Measurements from ENCODE around the gene ANTKMT.
"Not testable (repeated sequence)": the region's sequence is repeated elsewhere in the genome, so short reads cannot be mapped to it uniquely, and the experiment has no call there.

ANTKMT gene

DNA sequence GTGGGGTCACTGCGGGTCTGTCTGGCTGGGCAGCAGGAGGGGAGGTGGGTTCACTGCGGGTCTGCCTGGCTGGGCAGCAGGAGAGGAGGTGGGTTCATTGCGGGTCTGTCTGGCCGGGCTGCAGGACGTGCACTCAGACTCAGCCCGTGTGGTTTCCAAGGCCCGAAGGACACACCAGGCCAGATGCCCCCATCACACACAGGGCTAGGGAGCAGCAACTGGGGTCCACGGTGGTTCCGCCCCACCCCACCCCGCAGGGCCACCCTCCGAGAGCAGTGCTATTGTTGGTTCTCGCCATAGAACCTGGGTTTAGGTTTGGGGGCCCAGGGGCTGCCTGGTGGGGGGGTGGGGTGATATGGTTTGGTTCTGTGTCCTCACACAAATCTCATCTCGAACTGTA is 25.7 kb downstream of the ANTKMT start:
- no peak for DNase-seq

DNA sequence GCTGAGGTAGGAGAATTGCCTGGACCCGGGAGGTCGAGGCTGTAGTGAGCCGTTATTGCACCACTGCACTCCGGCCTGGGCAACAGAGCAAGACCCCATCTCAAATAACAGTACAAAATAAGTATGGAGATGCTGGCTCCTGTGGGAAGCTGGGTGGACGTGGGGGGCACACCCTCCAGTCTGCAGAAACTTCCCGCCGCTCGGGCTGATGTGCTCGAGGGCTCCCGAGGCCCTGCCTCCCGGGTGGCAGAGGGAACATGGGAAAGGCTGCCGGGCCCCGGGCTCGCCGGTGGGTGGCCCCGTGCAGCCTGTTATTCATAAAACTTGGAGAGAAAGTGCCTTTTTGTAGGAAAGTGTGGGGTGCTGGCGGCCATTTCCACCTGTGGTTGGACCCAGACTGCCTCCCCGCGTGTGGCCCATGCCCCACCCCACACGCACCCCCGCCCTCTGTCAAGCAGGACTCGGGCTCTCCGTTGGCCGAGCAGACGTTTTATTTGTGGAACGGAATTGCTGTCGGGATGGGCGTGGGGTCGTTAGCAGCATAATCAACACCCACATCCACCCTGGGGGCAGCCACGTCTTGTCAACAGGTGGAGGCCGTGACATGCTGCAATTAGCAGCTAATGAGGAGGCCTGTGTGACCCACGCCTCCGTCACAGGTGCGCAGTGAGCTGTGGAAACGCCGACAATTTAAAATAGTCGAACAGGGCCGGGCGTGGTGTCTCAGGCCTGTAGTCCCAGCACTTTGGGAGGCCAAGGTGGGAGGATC is 27.2 kb downstream of the ANTKMT start:
- no peak for DNase-seq

DNA sequence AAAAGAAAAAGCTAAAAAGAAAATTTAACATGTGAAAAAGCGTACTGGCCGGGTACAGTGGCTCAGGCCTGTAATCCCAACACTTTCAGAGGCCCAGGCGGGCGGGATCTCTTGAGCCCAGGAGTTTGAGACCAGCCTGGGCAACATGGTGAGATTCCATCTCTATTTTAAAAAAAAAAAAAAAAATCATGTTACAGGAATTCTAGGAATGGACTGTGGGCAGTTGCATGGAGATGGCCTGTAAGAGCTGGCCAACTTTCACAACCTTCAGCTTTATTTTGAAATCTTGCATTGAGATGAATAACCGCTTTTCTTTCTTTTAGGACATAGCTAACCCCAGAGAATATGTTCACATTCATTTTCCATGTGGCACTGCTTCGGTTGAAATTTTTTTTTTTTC is 28.1 kb downstream of the ANTKMT start:
- no peak for DNase-seq

DNA sequence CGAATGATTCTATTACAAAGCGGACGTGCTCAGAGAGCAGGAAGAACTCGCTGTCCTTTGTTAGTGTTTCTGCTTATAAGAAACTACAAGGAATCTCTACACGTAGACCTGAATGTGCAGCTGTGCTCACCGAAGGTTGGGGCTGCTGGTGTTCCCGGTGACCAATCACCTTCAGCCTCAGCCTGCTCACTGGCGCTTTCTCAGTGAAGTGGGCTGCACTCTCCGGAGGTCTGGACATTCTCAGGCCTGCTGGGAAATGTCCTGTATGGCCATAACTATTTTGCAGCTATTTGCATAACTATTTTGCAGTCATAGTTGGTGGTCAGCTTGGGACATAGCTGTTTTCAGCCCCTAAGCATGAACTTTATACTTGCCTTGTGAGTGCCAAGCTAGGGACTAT is 29.5 kb downstream of the ANTKMT start:
- no peak for DNase-seq

DNA sequence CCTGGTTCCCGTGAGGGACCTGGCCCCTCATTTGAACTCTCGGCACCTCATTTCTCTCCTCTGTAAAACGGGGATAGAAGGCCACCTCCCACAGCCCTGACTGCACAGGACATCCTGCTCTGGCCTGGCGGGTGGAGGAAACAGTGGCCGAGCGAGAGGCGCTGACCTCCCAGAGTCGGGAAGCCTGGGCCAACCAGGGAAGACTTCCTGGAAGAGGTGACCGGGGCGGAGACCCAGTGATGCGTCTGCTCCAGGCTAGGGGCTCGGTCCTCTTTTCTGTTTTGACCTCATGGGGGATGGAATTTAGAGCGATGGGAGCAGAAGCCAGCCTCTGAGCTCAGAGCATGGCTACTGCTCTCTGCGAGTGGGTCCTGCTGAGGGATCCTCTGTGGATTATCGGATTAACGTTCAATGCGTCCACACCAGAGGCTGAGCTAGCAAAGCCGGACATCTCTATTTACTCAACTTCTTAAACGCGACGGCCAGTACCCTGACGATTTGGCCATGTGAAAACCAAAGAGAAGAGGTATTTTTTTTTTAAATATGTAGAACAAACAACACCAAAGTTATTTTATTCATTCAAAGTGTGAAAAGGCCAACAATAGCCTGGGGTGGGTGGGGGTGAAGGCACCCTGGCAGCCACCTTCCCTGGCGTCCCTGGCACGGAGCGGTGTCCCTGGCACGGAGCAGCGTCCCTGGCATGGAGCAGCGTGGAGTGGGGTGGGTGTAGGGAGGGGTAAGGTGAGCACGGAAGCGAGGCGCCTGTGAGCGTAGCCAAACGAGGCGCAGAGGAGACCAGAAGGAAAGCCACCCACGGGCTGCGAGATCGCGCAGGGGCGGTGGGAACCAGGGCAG is 30.4 kb downstream of the ANTKMT start:
- no peak for DNase-seq

DNA sequence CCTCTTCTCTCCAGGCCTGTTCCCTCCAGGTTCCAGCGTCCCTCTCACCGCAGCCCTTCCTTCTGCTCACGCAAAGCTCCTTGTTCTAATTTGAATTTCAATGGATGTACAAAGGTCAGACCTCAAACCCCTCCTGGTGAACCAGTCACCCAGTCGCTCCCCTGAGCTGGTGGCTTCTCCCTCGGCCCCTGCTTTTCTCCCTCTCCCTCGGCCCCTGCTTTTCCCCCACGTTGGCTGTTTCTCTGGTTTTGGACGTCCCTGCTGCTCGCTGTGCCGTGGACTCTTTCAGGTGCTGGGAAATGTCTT is 31.0 kb downstream of the ANTKMT start:
- DNase-seq, result no peak

DNA sequence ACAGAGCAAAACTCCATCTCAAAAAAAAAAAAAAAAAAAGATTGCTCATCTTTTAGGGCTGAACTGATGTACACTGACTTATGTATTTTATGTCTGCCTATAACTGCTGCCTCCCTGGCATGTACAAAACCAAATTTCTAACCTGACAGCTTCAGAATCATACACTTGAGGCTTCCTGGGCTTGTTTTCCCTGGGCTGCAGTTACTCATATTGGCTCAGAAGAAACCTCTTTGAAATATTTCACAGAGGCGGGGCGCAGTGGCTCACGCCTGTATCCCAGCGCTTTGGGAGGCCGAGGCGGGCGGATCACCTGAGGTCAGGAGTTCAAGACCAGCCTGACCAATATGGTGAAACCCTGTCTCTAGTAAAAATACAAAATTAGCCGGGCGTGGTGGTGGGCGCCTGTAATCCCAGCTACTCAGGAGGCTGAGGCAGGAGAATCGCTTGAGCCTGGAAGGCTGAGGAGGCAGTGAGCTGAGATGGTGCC is 33.2 kb downstream of the ANTKMT start:
- not testable (repeated sequence) for DNase-seq

DNA sequence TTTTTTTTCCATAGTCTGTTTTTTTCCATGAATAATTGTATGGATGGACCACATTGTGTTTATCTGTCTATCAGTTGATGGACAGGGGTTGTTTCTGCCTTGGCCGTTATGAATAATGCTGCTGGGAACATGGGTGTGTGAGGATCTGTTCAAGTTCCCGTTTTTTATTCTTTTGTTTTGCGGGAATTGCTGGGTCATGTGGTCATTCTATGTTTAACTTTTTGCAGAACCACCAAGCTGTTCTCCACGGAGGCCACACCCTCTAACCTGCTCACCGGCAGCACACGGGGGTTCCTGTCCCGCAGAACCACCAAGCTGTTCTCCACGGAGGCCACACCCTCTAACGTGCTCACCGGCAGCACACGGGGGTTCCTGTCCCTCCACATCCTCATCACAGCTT is 33.7 kb downstream of the ANTKMT start:
- DNase-seq, result no peak

DNA sequence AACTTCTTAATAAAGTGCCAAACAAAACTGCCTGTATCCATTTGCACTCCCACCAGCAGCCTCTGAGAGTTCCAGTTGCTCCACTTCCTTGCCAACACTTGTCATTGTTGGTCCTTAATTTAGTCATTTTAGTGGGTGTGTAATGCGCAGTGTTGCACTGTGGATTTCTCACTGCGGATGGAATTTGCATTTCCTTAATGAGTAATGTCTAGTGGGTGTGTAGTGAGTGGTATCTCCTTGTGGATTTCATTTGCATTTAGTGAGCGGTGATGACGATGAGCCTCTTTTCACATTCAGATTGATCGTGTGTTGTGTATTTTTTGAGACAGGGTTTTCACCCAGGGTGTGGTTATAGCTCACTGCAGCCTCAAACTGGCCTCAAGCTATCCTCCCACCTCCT is 35.5 kb downstream of the ANTKMT start:
- no peak for DNase-seq

DNA sequence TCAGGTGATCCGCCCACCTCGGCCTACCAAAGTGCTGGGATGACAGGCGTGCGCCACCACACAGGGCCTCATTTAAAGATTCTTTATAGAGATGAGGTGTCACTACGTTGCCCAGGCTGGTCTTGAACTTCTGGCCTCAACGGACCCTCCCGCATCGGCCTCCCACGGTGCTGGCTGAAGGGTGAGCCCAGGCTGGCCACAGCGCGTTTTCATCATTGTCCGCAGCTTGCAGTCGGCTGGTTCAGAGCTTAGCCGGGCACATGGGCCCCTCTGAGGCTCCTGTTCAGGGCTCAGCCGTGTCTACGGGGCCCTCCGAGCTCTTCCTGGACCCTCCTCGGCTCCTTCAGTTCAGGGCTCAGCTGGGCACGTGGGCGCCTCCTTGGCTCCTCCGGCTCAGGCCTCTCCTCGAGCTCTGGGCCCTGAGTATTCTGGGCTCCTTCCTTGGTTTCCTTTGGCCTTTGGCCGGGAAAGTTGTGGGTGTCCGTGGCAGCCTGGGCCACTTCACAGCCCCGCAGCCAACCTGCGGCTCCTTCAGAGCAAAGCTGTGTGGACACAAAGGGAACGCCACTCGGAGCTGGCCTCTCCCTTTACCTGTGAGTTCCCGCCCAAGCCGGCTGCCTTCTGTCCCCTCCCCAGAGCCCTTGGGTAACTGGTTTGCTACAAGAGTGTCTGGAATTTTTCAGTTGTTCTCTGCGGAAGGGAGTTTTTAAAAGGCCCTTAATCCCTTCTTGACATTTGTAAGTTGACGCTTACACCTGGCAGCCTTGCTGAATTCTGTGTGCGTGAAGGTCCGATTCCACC is 38.4 kb downstream of the ANTKMT start:
- no peak for DNase-seq

DNA sequence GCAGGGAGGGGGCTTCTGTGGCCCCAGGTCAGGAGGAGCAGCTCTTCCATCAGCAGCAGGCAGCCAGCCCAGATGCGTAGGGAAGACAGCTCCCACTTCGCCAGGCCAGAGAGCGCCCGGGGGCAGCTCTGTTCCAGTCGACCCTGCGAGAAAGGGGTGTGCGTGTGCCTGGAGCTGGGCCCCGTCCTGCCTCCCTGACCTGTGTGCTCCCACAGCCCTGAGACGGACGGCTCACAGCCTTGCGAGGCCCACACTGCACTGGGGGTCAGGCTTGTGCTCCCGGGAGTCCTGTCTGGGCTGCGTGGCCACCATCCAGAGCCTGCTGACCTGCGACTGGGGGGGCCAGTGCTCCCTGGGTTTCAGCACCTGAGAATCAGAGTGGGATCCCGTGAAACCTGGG is 39.1 kb downstream of the ANTKMT start:
- DNase-seq, result no peak

DNA sequence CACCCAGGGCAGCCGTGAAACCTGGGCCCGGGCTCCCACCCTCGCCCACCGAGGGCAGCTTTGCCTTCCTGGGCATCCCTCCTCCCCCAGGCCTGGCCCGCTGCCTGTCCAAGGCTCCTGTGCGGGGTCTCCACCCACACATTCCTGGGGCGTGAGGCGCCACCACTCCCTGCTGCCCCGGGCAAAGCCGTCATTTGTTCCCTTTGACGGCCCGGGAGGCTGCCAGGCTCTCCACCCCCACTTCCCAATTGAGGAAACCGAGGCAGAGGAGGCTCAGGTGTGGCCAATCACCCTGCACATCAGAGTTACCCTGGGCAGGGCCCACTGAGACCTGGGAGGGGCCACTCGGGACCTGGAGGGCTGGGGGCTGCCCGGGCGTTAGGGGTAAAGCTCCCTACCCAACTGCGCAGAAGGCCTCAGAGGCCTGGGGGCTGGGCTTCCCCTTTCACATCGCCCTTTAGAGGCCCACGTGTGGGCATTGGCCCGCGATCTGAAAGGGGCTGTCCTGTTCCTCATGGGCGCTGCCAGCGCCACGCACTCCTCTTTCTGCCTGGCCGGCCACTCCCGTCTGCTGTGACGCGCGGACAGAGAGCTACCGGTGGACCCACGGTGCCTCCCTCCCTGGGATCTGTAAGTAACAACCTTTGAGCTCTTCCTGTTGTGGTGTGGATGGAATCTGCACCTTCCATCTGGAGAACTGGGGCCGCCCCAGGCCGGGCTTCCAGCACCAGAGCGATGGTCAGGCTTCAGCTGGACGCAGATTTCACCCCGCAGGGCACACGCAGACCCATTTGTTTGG is 39.8 kb downstream of the ANTKMT start, which contains the start of gene MSLN:
Gene MSLN (plus strand): TSS at position 190 of the 799 bp plus-strand sequence. CDS start 1,947 bp downstream, outside the sequence.
- DNase-seq, result no peak

DNA sequence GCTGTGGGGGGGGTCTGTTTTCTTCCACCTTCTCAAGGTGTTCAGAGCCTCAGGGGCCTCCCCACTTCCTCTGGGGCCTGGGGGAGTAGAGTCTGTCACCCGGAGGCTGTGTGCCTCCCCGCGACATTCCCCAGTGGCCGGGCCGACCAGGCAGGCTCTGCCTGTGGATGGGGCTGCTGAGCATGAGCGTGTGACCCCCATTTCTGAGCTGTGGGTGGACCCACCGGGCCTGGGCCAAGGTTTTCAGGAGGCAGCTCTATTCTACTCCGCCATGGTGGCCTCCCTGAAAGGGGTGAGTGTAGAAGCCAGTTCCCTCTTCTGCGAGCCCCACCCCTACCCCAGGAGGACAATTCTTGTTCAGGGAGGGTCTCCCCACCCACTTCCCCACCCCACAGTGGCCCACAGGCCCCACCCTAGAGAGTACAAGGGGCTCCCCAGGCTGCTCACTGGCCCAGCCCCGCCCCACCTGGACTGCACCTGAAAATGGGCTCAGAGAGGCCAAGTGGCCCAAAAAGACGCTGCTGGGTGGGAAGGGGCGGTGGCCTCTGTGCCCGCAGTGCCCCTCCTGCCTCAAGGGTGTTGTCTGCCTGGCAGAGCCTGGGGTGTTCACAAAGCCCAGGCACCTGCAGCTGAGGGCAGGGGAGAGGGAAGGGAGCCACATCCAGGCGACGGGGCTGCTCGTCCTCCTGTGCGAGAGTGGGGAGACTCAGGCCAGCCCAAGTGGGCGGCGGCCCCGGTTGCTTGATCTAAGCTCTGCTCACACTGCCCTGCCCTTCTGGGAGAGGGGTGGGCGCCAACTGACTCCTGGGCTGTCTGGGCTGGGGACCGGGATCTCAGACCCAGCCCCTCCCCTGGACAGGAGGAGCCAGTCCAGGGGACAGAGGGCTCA is 40.9 kb downstream of the ANTKMT start:
- DNase-seq, result no peak

DNA sequence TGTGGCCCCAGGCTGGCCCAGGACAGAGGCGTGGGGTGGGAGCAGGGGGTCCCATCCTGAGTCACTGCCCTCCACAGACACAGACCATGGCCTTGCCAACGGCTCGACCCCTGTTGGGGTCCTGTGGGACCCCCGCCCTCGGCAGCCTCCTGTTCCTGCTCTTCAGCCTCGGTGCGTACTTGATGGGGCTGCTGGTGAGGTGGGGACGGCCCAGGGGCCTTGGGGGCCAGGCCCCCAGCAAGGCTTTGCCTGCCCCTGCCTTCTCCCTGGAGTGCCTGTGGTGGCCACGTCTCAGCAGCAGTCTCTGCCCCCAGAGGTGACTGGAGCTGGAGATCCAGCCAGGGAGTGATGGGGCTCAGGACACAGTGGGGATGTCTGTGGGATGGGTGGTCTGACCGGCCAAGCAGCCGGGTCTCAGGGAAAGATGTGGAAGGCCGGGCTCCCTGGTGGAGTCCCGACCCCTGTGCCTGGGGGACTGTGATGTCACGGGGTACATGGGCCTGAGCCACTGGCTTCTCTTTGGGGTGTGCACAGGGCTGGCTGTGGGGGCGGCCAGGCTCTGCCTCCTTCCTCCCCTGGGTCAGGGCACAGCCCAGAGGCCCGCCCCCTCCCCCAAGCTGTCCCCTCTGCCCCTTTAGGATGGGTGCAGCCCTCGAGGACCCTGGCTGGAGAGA is 41.8 kb downstream of the ANTKMT start:
- no peak for DNase-seq

DNA sequence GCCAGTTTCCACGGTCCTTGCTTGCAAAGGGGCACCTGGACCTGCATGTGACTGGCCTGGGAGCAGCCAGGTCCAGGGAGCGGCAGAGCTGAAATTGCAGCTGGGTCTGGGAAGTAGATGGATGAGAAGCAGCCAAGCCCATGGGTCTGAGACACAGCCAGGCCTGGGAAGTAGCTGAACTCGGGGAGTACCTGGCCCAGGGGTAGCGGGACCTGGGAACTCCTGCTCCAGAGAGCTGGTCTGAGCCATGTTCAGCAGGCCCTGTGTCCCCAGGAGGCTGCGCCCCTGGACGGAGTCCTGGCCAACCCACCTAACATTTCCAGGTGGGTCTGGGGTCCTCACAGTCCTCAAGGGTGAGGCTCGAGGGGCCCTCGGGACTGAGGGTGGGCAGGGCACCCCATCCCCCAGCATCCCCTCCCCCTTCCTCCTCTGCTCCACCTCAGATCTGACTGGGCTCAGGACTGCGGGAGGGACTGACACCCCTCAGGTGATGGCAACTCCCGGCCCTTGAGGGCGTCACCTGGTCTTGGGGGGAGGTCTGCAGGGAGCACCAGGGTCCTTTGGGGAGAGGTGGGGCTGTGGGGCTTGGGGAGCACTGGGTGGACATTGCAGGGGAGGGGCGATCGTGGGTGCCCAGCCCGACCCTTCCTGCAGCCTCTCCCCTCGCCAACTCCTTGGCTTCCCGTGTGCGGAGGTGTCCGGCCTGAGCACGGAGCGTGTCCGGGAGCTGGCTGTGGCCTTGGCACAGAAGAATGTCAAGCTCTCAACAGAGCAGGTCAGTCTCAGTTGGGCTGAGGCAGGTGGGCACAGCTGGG is 42.6 kb downstream of the ANTKMT start:
- no peak for DNase-seq

DNA sequence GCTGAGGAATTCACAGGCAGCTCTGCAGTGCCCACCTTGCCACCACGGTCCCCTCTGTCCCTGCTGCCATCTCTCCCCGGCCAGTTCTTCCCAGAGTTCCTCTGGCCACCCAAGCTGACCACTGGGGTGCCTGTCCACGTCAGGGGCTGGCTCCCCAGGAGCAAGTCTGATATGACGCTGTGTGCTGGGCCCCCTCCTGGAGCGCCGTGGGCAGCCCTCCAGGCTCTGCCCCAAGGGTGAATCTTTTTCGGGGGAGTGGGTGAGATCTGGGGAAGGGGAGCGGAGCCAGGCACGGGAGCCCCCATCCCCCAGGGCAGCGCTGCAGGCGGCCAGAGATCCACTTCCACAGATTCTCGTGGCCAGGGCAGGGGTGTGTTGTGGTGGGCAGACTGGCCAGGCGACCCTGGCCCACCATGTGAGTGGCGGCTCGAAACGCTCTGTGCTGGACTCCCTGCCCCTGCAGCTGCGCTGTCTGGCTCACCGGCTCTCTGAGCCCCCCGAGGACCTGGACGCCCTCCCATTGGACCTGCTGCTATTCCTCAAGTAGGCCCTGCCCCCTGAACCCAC is 43.3 kb downstream of the ANTKMT start:
- DNase-seq, result no peak

DNA sequence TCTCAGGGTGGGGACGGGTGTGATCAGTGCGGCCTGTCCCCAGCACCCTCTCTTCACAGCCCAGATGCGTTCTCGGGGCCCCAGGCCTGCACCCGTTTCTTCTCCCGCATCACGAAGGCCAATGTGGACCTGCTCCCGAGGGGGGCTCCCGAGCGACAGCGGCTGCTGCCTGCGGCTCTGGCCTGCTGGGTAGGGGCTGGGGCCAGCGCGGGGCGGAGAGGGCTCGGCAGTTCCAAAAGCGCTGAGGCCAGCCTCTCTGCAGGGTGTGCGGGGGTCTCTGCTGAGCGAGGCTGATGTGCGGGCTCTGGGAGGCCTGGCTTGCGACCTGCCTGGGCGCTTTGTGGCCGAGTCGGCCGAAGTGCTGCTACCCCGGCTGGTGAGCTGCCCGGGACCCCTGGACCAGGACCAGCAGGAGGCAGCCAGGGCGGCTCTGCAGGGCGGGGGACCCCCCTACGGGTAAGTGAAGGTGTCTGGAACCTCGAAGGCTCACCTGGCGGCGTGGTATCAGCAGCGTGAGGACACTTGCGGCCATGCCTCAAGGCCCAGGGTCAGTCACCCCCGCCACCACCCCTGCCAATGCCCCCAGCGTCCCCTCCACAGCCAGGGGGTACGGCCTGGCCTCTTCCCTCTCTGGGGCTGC is 44.0 kb downstream of the ANTKMT start:
- no peak for DNase-seq

DNA sequence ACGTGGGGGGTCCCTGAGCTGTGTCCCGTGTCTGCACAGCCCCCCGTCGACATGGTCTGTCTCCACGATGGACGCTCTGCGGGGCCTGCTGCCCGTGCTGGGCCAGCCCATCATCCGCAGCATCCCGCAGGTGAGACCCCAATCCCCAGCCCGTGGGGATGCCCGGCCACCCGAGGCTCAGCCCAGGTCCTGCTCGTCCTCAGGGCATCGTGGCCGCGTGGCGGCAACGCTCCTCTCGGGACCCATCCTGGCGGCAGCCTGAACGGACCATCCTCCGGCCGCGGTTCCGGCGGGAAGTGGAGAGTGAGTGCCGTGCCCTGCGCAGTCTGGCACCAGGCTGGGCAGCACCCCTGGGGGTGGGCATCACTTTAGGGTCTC is 44.5 kb downstream of the ANTKMT start:
- DNase-seq, result no peak

Data from retina (tissue), 1 donor.